Activated naive CD8-positive, alpha-beta T cell treated with anti-CD3 and anti-CD28 coated beads, Interleukin-2, amount 50 U/mL, for 16 hours (primary cell): Measurements from ENCODE around the gene CLEC2D.
"Not testable (repeated sequence)": the region's sequence is repeated elsewhere in the genome, so short reads cannot be mapped to it uniquely, and the experiment has no call there.

Experiments
- DNase-seq: peaks from one replicate; pipeline ENCODE4 v3.0.0-alpha.2; 2020; ENCODE audit warnings: low read depth, low spot score

Gene CLEC2D

GRCh38 chr12:9727813-9728212 lies 58.3 kb downstream of the CLEC2D start:
- DNase-seq, result no peak

DNA sequence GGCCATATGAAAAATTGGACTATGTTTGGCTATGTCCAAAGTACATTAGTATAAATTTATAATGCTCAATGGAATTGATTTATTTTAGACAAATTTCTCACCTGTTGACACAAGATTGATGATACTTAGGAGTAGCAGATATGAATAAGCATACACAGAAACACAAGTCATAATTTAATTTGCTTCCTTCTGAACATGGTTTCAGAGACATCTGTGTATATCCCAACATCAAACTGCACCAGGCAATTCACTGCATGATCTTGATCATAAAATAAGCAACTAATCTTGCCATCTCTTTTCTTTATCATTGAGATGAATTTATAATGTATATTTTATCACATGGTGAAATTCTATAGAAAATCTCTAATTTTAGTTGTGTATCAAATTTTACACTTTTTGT lies 59.6 kb downstream of the CLEC2D start:
- DNase-seq, result no peak

- no peak for DNase-seq
Measured at GRCh38 chr12:9730011-9730410, 60.5 kb downstream of the CLEC2D start.

GRCh38 chr12:9730591-9730990 lies 61.1 kb downstream of the CLEC2D start:
- DNase-seq, result no peak

GRCh38 chr12:9731393-9731792 lies 61.9 kb downstream of the CLEC2D start:
- no peak for DNase-seq

DNA sequence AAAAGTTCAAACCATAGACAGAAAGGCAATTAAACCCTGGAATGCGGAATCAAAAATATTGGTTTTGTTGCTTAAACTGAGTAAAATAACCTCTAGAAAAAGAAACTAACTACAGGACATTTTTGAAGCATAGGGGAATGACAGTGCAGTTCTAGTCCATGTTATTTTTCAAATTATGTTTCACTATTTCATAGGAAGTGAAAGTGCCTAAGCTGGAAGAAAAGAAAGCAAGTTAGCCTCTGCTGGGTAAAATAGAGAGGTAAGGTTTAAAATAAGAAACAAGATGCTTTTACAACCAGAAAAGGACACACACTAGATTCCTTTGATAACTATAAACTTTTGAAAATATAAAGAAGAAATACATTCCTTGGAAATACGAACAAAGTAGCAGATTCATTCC lies 62.3 kb downstream of the CLEC2D start:
- DNase-seq, result no peak

DNA sequence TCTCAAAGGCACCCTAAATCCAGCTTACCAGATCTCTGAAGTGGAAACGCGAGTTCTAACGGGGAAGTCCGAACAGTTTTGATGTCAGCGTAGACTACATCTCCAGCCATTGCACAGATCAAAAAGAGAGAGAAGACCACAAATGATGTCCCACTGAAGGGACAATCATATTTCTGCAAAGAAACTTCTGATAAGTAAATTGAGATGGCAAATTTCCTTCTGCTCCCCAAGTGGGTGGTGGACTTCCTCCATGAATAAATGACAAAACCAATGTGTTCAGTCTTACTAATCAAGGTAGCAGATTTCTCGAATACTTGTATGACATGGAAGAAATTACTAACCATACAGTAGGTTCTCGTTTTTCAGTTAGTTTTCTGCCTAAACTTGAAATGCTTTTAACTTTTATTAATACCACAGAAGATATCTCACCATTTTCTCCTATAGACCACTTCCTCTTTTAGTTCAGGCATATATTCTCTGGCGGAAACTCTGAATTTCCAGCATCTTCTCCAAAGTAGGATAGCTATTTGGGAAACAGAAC lies 63.5 kb downstream of the CLEC2D start, which contains the start of gene CLECL1:
TSS of gene CLECL1 (minus strand) at position 177 of the 541 bp plus-strand sequence.
- no peak for DNase-seq

DNA sequence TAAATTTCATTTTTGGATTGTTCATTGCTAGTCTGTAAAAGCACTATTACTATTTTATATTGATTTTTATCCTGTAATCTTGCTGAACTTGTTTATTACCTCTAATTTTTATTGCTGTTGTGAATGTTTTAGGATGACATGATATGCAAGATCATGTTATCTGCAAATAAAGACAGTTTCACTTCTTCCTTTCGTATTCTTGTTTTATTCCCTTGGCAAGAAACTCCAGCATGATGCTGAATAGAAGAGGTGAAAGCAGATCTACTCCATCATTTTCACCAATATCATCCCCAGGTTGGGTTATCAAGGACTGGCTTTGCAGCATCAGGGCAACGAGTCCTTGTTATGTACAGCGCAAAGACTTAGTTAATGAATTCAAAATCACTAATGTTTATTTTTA lies 66.1 kb downstream of the CLEC2D start:
- no peak for DNase-seq

GRCh38 chr12:9736936-9737705 lies 67.6 kb downstream of the CLEC2D start:
- no peak for DNase-seq

GRCh38 chr12:9738905-9739304 lies 69.4 kb downstream of the CLEC2D start:
- not testable (repeated sequence) for DNase-seq

DNA sequence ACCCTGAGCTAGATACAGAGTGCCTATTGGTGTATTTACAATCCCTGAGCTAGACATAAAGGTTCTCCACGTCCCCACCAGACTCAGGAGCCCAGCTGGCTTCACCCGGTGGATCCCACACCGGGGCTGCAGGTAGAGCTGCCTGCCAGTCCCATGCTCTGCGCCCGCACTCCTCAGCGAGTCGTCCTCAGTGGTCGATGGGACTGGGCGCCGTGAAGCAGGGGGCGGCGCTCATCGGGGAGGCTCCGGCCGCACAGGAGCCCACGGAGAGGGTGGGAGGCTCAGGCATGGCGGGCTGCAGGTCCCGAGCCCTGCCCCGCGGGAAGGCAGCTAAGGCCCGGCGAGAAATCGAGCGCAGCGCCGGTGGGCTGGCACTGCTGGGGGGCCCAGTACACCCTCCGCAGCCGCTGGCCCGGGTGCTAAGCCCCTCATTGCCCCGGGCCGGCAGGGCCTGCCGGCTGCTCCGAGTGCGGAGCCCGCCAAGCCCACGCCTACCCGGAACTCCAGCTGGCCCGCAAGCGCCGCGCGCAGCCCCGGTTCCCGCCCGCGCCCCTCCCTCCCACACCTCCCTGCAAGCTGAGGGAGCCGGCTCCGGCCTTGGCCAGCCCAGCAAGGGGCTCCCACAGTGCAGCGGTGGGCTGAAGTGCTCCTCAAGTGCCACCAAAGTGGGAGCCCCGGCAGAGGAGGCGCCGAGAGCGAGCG lies 70.0 kb downstream of the CLEC2D start:
- DNase-seq, result not testable (repeated sequence)

GRCh38 chr12:9740106-9740750 lies 70.7 kb downstream of the CLEC2D start:
- no peak for DNase-seq

DNA sequence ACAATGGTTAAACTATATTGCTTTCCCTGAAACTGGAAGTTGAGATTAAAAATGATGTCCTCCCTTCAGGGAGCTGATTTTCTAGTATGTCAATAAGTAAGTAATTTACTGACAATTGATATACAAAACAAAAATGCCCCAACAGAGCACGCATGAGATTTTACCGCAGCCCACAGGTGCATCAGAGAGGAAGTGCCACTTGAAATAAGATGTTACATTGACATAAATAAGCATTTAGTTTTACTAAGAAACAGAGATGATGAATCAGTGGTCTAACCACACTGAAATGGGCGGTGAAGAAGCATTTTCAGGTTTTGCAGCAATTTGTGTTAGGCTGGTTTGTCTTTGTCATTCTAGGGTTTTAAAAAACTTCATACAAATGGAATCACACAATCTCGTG lies 72.2 kb downstream of the CLEC2D start:
- DNase-seq, result peak; percentile 52

DNA sequence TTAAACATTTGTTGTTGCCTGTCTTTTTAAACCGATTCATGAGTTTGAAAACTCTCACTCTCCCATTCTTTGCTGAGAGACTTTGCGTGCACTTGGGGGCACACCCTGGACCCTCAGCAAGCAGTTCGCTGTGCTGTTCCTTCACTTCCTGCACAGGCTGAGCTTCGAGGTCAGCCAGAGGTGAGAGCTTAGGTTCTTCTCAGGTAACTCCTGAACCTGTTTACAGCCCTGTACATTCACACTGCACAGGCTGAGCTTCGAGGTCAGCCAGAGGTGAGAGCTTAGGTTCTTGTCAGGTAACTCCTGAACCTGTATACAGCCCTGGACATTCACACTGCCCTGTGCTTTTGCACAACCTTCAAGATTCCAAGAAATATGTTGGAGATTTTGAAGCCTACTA lies 73.1 kb downstream of the CLEC2D start:
- no peak for DNase-seq

- DNase-seq, result no peak
Measured at GRCh38 chr12:9745199-9745598, 75.7 kb downstream of the CLEC2D start.
